GM19463 (cell line): ENCODE data around the gene EXOC3L1.
A peak's percentile ranks its signal among the peaks of the same experiment; 100 is the strongest.

Source experiments
- ATAC-seq: cut with Tn5 transposase; IDR thresholded peaks from one replicate; pipeline ENCODE4 v1.9.1; 2021; ENCODE audit warnings: mild to moderate bottlenecking, moderate library complexity; ENCODE audit not compliant: unreplicated experiment

The EXOC3L1 gene

DNA sequence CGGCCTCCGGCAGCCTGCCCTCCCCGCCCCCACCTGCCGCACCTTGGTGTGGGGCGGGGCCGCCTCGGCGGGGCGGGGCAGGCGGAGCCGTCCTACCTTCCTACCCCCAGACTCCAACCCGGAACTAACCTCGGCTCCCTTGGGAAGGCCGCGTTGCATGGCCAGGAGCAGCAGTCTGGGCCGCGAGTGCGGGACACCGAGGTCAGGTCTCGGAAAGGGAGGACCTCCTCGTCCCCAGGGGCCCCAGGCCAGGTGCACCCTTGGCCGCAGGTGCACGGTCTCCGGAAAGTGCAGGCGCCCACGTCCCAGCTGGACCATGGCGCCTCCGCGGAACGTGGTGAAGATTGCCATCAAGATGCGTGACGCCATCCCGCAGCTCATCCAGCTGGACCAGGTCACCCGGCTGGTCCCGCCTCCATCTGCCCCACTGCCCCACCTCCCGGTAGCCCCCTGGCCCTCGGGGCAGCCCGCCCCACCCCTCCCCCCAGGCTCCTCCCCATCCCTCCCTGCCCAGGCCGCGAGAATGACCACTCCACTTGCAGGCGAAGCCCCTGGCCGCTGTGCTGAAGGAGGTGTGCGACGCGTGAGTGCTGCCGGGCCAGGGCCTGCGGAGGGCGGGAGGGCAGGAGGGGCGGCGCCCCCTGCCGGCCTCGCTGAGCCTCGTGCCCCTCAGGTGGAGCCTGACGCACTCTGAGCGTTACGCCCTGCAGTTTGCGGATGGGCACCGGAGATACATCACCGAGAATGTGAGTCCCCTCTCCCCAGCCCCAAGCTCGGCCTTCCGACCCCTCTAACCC, 9.3 kb upstream of the EXOC3L1 start, which contains the start of gene ELMO3:
TSS of gene ELMO3 (plus strand) at position 121 of the 797 bp plus-strand sequence. CDS start at position 317, 196 bp downstream.
- ATAC-seq = no peak

- ATAC-seq = no peak
These were observed 8.3 kb upstream of the EXOC3L1 start for GRCh38 chr16:67198238-67198734.

DNA sequence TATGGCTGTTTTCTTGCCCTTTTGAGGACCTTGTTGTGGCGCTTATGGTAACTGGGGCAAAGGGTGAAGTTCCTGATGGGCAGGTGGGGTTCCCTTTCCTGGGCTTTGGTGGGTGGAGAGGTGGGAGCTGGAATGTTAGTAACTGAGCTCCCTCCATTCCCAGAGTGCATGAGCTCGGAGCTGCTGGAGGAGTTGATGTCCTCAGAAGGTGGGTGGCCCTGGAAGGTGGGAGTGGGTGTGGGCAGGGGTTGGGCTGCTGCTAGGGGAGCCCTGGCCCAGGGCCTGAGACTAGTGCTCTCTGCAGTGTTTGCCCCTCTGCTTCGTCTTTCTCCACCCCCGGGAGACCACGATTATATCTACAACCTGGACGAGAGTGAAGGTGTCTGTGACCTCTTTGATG, 7.8 kb upstream of the EXOC3L1 start:
- ATAC-seq = no peak

DNA sequence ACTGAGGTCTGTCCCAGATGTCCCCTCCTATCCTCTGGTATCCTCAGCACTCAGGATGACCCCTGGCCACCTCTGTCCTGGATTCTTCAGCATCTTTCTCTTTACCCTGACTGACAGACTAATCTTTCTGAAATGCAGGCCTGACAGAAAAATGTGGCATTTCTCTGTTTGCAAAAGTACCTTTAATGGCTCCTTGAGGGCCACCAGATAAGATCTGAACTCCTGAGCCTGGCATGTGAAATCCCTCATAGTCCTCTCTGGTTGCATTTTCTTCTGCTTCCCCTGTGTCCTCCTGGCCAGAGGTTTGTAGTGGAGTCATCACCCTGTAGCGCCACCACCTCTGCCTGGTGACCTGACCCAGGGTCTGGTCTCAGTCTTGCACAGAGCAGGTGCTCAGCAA, 6.9 kb upstream of the EXOC3L1 start:
- ATAC-seq = no peak

DNA sequence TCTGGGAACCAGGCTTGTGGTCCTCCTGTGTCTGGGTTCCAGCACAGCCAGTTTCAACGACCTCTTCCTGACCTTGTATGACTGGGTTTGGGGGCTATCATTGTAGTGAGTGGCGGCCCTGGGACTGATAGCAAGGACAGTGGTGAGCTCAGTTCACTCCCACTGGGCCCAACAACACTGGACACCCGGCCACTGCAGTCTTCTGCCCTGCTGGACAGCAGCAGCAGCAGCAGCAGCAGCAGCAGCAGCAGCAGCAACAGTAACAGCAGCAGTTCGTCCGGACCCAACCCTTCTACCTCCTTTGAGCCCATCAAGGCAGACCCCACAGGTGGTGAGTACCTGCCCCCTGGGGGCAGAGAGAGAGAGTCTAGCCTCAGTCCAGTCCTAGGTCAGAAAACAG, 5.7 kb upstream of the EXOC3L1 start:
- no peak for ATAC-seq

DNA sequence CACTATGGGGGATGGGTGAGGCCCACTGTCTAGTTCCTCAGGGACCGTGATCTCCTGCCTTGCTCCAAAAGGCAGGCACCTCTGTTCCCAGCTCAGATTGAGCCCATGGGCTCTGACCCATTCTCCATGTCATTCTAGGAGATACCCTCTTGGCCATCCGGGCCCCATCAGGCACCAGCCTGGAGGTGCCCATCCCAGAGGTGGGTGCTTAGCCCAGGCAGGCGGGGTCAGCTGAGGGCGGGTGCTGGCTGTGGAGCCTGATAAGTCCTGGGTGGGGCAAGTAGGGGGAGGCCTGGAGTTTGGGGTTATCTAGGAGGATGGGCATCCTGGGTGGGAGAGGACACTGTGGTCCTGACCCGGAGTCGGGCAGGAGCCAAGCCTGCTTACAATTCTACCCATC, 4.3 kb upstream of the EXOC3L1 start:
- ATAC-seq = no peak

GRCh38 chr16:67193536-67193935, 3.6 kb upstream of the EXOC3L1 start:
- no peak for ATAC-seq

DNA sequence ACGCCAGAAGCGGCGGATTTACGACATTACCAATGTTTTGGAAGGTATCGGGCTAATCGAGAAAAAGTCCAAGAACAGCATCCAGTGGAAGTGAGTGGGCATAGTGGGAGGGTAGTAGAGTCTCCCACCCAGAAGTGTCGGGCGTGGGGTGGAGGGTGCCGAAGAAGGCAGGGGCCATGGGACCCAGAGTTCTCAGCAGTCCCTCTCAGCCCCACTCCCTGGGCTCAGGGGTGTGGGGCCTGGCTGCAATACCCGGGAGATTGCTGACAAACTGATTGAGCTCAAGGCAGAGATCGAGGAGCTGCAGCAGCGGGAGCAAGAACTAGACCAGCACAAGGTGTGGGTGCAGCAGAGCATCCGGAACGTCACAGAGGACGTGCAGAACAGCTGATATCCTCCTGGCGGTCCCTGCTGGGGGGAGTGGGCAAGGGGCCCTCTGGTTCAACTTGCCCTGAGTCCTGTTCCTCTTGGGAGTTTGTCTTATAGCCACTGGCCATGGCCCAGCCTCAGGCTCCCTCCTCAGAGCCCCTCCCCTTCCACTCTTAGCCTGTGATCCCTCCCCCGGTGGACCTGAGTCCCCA, 2.9 kb upstream of the EXOC3L1 start:
- no peak for ATAC-seq

GRCh38 chr16:67191995-67192681, 2.2 kb upstream of the EXOC3L1 start, which contains the start of gene E2F4:
E2F4 (plus strand) TSS chr16:67192155; CDS start chr16:67192228, 73 bp downstream.
- ATAC-seq = peak; percentile 94

GRCh38 chr16:67191411-67191994, 1.6 kb upstream of the EXOC3L1 start:
- no peak for ATAC-seq

DNA sequence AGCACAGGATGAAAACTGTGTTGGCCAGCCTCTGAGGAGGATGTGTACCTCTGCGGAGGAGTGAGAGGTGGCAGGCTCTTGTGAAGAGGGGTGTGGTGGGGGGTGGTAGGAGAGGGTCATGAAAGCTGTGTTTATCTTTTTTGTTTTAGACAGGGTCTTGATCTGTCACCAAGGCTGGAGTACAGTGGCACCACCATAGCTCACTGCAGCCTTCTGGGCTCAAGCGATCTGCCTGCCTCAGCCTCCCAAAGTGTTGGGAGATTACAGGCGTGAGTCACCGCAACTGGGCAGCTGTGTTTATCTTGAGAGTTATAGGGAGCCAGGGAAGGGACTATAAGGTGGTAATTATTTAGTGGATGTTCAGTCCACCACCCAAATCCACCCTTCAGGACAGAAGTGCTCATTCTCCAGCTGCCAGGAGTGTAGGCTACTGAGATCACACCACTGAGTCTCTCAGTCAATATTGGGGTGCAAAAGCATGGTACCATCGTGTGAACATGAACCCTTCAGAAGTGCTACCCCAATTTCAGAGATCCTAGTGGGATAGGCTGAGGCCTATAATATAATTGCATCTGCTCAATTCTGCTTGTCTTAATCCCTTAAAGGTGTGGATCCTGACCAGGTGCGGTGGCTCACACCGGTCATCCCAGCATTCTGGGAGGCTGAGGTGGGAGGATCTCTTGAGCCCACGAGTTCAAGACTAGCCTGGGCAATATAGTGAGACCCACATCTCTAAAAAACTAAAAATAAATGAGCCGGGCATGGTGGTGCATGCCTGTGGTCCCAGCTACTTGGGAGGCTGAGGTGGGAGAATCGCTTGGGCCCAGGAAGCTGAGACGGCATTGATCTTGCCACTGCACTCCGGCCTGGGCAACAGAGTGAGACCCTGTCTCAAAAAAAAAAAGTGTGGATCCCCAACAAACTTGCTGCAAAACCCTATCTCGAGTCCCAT, 788 bp upstream of the EXOC3L1 start:
- no peak for ATAC-seq

DNA sequence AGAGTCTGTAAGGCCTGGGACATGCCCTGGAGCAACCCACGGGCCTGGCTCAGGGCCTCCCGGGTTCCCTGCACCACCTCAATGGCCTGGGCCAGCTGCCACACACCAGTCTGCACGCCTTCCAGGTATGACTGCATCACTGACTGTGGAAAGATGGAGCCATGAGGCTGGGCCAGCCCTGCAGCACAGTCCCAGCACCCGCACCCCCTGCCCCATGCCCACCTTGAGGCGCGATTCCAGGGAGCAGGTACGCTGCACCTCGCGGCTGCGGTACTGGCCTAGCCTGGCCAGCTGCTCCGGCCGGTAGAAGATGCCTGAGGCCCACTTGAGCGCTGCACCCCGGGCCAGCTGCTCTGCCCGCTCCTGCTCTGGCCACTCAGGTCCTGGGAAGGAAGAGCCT, 1.1 kb downstream of the EXOC3L1 start:
- ATAC-seq = no peak

- no peak for ATAC-seq
These were observed 1.6 kb downstream of the EXOC3L1 start for GRCh38 chr16:67188323-67188722.

DNA sequence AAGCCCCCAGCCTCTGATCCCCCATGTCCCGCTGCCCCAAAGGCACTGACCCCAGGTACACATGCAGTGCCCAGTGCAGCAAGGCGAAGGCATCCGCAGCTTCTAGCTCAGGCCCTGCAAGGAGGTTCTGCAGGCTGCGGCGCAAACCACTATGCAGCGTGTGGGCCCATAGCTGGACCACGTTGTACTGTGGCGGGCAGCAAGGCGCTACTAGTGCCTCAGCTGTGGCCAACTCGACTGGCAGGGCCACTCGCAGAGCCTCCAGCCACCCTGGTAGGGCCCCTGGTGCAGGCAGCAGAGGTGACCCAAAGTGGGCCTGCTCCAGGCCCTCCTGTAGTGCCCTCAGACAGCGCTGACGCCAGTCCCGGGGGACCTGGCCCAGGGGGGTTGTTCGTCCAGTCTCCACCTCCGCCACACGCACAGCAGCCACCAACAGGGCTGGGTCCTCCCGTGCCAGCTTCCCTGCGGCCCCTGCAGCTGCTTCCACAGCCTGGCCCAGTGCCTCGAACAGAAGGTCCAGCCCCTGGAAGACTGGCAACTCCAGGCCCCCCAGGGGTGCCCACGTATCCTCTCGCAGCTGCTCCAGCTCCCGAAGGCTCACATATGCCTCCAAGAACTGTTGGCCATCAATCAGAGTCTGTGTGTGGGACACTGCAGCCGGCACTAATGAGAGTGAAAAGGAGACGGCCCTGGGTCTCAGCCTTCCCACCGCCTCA, 2.6 kb downstream of the EXOC3L1 start:
- ATAC-seq = no peak

- no peak for ATAC-seq
These were observed 3.4 kb downstream of the EXOC3L1 start for GRCh38 chr16:67186550-67186950.

- ATAC-seq = no peak
These were observed 4.2 kb downstream of the EXOC3L1 start for GRCh38 chr16:67185651-67186134.

DNA sequence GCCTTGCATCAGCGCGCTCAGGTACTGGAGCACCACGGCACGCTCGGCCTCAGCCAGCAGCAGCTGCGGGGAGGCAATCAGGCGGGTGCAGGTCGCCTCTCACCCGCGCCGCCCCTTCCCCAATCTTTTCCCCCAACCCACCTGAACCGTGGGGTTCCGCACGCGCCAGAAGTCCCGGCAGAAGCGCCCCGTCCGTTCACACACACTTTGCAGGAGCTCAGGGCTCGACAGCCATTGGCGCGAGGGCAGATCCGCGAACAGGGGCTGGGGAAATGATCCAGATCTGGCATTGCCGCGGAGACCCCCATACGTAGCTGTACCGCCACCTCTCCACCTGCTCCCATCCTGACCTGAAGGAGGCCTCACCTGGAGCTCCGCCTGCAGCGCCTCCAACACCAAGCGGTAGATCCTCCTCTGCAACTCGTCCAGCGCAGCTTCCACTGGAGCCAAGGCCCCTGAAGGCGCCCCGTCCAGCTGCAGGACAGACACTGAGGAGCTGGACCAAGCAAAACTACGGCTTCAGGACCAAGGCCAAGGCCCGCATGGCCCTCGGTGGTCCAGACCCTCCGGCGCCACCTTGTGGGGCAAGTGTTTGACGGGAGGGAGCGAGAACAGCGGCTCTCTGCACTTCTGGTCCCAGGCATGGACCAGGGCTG, 4.8 kb downstream of the EXOC3L1 start:
- ATAC-seq = no peak

DNA sequence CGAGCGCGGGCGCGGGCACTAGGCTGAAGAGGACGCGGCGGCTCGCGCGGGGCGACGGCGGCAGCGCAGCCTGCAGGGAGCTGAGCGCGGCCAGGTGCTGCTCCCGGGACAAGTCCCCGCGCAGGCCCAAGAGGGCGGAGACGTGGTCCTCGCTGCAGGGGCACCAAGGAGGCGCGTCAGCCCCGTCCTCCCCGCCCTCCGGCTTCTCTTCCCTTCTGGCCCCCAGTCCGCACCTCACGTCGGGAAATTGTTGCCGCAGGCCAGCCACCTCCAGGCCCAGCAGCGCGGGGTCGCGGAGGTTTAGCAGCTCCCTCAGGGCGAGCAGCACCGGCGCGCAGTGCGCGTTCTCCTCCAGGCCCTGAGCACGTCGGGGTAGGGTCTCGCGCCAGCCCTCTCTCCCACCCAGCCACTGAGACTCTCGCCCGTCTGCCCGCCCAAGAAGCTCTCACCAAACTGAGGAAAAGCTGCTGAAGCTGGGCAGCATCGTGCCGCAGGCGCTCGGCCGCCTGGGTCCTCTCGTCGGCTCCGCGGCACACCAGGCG, 5.4 kb downstream of the EXOC3L1 start:
- peak; percentile 6 for ATAC-seq
